Kidney tubule cell (primary cell): ENCODE measurements around the gene SLC22A7.
"Not testable (repeated sequence)": the region's sequence is repeated elsewhere in the genome, so short reads cannot be mapped to it uniquely, and the experiment has no call there.

Source experiments
- DNase-seq: peaks from one replicate; pipeline ENCODE4 v3.0.0-alpha.2; 2018; ENCODE audit warnings: low spot score

Gene SLC22A7

DNA sequence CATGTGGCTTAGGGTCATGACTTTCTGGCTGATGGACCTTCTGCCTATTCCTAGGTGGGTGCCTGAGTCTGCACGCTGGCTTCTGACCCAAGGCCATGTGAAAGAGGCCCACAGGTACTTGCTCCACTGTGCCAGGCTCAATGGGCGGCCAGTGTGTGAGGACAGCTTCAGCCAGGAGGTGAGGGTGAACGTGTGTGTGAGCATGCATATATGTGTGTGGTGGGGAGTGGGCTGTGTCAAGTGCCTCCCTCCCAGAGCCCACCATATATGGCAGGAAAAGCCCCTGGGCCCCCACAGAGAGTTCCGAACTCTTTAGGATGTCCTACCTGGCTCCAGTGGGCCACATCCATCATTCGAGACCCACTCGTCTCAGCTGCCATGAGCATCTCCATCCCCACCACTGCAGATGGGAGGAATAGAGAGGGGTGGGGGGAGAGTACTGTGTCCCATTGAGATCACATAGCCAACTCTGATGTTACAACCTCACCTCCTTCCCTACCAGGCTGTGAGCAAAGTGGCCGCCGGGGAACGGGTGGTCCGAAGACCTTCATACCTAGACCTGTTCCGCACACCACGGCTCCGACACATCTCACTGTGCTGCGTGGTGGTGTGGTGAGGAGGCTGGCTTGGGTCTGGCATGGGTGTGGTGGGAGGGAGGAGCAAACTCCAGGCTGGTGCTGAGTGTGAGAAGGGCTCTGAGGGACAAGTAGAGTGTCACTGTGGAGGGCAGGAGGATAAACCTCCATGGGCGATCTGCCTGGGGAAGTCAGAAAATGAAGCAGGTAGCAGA lies 3.2 kb downstream of the SLC22A7 start:
- DNase-seq: no peak

DNA sequence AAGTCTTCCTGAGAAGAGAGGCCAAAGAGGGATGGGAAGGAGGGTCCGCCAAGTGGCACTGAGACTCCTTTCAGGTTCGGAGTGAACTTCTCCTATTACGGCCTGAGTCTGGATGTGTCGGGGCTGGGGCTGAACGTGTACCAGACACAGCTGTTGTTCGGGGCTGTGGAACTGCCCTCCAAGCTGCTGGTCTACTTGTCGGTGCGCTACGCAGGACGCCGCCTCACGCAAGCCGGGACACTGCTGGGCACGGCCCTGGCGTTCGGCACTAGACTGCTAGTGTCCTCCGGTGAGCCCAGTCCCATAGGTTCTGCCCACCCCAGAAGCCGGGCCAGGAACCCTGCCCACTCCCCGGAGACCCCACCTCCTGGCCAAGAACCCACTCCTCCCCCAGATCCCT lies 4.1 kb downstream of the SLC22A7 start:
- no peak for DNase-seq

DNA sequence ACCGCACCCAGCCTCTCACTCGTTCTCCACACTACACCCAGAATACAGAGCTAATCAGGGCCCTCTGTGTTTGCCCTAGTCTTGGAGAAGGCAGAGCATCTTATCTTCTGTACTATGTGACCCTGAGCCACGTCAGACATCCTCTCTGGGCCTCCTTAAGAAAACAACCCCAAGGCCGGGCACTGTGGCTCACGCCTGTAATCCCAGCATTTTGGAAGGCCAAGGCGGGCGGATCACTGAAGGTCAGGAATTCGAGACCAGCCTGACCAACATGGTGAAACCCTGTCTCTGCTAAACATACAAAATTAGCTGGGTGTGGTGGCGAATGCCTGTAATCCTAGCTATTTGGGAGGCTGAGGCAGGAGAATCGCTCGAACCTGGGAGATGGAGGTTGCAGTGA lies 4.9 kb downstream of the SLC22A7 start:
- DNase-seq: not testable (repeated sequence)

DNA sequence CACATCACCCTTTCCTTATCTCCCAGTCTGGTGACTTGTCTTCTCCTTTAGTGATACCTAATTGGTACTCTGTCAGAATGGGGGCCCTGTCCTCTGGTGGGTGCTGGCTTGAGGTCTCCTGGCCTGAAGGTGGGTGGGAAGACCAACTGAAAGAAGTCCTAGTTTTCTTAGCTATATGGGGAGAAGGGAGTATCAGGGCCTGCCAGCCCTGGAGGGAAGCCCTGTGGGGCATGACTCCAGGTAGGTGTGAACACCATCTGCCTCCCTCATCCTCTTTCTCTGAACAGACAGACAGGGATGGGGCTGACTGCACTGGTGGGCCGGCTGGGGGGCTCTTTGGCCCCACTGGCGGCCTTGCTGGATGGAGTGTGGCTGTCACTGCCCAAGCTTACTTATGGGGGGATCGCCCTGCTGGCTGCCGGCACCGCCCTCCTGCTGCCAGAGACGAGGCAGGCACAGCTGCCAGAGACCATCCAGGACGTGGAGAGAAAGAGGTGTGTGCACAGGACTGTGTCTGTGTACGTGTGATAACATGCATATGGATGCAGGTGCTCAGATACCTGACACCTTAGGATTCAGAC lies 5.8 kb downstream of the SLC22A7 start:
- DNase-seq: no peak

DNA sequence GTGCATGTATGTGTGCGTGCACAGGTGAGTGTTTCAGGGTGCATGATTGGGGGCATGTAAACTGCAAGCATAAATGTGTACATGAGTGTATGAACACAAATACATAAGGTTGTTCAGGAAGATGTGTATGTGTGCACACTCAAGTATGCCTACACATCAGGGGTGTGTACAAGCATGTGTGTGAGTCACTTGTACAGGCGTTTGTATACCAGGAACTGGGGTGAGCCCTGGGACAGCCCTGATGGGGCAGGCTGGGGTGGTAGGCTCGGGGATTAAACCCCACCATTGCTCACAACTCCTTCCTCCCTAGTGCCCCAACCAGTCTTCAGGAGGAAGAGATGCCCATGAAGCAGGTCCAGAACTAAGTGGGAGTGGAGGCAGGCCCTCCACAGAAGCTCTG lies 6.3 kb downstream of the SLC22A7 start:
- no peak for DNase-seq

DNA sequence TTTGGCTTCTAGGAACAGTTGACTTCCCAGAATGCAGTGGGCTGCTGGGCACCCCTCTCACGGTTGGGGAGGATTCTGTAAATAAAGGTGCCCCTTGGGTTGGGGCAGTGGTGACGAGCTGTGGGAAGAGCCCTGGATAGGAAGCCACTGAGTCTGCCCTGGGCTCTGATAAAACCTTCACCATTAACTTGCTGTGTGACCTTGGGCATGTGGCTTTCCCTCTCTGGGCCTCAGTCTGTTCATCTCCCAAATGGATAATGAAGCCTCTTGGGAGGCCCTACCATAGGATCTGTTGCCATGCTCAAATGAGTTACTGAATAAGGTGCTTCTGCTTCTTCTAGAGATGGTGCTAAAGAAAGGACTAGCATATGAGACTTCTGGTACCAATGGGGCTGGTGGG lies 6.8 kb downstream of the SLC22A7 start:
- DNase-seq: no peak

DNA sequence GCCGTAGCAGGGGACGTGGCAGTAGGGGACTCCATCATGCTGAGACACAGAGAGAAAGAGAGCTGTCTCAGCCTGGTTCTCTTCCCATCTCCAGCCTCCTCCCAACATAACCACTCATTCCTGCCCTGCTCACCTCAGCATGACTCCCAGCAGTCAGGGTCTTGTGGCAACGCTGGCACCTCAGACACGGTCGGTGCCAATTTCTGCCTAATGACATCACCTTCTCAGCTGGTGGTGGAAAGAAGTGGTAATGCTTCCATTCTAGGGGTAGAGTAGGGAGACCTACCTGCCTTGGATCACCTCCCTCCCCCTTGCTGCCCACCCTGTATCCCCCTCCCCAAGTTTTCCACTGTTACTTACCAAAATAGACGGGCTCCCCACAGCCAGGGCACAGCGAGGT lies 8.0 kb downstream of the SLC22A7 start:
- peak; percentile 68 for DNase-seq

DNA sequence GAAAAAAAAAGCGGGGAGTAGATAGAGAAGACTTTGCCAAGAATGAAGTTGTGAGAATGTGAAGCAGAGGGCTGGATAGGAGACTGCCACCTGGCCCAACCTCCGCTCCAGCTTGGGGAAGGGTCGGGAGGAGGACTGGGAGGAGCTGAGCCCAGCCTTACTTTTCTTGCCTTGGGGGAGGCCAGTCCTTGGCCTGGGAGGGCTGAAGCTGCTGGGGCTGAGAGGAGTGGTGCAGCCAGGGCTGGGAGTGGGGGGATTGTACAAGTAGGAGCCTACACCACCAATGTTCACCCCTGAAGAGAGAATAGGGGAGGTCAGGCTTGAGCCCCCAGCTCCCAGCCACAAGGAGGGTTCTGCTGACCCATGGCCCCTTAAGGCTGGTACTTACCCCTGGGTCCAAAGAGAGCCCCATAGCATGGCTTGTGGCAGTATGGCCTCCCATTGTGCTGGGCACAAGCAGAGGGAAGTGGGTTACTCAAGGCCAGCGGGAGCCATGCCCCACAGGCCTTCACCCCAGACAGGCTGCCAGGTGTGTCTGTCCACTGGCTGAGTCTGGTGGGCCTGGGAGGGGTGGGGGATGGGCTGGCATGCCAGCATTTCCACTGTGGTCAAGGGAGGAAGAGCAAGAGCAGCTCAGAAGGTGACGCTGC lies 9.5 kb downstream of the SLC22A7 start:
- DNase-seq: no peak

DNA sequence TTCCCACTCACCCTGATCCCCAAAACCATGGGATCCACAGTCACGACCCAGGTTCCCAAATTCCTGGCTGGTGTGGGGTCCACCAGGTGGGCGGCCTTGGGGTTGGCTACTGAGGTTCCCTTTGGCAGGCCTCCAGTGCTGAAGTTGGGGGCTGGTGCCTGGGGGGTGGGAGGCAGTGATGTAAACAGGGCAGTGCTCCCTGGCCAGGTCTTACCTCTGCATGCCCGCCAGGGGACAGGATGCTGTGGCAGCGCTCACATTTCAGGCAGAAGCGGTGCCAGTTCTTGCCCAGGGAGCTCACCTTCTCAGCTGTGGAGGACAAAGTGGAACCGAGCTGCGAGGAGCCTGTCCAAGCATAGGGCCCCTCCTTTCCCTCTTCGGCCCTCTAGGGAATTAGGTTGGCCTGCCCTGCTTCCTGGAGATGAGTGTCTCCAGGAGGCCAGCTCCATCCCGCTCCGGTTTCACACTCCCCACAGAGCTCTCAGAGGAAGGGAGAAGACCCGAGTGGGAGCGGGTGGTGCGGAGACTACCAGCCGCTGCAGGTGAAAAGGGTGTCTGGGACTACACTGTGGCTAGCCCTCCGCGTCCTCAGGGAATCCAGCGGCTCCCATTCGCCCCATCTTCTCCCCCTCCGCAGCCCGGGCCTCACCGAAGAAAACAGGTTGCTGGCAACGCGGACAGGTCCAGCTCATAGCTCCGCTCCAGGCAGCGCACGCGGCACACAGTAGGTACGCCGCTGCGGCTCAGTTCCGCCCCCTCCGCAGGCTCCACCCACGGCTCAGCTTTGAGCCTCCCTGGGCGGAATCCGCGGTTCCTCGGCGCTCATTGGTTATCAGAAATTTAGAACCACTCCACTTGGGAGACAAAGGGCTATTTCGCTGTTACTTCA lies 10.3 kb downstream of the SLC22A7 start, which contains the start of gene CRIP3:
Gene CRIP3, minus strand, starts transcription at position 726 of the 889 bp plus-strand sequence. Its CDS starts 34 bp downstream, at position 692.
- DNase-seq: peak; percentile 54

DNA sequence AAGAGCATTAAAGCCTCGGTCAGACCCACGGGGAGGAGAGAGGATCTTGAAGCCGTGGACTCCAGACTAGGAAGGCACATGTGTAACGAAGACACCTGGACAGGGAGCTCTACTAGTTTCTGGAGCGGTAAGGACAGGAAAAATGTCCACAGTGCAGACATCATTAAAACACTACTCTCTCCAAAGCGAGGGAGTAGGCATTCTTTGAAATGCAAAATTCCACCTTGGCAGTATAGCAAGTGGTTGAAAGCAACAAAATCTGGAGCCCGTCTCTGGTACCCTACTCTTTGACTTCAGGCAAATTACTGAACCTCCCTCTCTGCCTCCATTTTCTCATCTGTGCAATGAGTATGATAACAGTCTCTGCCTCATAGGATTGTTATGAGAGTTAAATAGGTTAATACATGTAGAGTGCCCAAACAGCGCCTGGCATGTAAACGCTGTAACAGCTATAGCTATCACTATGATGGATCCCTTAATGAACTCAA lies 11.0 kb downstream of the SLC22A7 start:
- no peak for DNase-seq

DNA sequence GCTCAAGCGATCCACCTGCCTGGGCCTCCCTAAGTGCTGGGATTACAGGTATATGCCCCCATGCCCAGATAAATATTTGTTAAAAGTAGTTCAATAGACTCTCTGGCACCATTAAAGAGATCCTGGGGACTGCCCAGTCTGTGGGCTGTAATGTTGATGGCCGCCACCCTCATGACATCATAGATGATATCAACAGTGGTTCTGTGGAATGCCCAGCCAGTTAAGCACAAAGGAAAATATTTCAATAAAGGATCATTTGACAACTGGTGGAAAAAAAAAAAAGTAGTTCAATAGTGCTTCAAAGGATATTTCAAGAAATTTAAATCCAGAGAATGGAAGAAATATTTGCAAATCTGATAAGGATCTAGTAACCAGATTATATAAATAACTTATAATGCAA lies 12.1 kb downstream of the SLC22A7 start:
- no peak for DNase-seq

DNA sequence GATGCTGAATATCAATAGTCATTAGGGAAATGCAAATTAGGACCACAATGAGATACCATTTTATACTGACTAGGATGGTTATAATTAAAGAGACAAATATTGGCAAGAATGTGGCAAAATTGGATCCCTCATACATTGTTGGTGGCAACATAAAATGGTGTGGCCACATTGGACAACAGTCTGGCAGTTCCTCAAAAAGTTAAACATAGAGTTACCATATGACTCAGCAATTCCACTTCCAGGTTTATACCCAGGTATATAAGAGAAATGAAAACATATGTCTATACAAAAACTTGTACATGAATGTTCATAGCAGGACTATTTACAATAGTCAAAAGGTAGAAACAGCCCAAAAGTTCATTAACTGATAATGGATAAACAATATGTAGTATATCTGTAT lies 12.6 kb downstream of the SLC22A7 start:
- DNase-seq: no peak

DNA sequence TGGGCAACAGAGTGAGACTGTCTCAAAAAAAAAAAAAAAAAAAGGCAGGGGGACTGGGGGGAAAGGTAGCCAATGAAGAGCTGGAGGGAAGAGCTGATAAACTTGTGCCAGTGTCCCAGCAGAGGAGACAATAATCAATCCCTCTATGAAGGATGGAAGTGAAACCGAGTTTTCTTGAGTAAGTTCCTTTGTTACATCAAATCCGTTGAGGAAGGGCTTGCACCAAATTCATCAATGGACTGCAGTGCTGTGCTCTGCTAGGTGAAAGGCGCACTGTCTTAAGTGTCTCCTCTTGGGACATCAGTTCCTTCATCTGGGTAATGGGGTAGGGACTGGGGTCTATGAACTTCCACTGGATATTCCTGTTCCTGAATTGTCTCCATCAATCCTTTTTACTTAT lies 13.6 kb downstream of the SLC22A7 start:
- DNase-seq: no peak

DNA sequence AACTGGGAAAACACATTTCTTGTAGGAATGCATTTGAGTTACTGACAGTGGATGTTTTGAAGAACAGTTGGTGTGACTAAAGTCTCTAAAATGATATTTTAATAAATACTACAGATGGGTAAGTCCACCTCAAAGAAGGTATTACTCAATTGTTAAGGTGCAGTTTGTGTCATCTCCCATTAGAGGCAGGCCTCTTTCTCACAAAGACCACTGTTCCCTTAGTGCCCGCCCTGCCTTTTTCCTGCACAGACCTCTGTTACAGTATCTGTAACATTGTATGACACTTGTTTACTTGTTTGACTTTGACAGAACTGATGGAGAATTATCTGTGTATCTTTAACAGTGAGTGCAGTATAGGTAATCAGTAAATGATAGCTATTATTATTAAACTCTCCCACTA lies 15.8 kb downstream of the SLC22A7 start:
- no peak for DNase-seq

DNA sequence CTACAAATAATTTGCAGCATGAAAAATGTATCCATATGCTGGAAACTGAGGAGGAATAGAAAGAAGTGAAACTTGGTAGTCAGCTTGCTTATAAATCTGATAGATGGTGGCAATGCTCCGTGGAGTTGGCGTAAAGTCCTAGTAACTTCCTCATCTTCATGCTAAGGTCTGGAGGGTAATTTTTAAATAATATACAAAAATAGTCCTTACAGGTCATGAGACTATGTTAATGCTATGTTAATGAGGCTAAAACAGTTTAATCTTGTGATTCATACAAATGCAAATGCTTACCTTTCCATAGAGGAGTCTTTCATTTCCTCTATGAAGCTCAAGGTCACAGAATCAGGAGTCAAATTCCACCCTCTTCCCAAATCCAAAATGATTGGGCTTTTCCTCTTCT lies 20.0 kb downstream of the SLC22A7 start:
- no peak for DNase-seq

DNA sequence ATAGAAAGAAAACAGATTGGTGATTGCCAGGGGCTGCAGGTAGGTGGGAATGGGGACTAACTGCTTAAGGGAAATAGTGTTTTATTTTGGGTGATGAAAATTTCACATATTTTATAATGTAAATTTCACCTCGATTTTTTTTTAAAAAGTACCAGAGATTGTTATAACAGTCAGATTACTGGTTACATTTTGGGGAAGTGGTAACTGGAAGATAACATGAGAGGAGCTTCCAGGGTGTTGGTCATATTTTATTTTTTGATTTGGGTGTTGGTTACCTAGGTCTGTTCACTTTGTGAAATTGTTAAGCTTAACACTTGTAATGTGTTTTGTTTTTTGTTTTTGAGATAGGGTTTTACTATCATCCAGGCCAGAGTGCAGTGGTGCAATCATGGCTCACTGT lies 27.8 kb downstream of the SLC22A7 start:
- DNase-seq: no peak

DNA sequence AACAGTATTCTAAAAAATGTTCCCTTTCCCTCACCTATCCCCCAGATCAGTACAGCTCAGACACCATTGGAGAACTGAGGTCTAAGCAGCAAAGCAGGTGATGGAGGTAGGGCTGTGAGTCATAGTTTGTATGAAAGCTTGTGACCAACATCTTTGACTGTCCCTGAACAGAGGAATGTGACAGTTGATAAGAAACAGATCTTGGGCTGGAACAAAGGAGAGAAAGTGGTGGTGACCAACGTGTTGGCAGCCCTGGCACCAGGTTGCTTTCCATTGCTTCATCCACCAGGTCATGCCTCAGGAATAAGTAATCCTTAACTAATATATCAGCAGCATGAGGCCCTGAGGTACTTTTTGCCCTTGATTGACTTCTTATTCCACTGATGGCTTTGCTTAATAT lies 30.5 kb downstream of the SLC22A7 start:
- peak; percentile 64 for DNase-seq

DNA sequence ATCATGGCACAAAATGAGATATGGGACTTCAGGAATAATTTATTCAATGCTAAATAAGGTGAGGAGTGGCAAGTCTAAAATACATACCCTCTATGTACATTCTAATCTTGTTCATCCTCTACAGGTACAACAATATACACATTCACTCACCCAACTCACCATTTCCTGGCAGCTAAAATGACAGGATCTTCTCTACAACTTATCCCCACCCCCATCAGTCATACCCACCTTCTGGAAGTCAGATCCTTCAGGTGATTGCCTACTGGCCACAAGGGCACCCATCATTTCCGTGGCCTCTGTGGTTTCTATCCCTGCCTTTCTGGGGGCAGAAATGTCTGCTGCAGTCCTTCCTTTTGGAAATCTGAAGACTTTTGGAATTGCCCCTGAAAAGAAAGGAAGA lies 33.4 kb downstream of the SLC22A7 start:
- DNase-seq: no peak

DNA sequence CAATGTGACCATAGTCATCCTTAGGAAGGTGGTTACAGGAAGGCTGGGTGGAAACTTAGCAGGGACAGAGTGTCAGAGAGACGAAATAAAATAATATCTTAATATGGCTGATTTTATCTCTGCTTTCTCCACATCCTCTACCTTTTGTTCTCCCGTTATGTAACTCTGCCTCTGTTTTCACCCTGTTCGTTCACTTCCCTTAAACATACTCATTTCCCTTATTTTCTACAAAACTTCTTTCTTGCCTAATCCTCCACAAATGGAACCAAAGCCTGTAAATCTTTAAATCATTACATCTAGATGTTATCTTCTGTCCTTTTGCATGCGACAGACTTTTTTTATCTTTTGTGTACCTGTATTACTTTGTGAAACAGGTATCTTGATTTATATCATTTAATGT lies 33.8 kb downstream of the SLC22A7 start:
- DNase-seq: no peak

DNA sequence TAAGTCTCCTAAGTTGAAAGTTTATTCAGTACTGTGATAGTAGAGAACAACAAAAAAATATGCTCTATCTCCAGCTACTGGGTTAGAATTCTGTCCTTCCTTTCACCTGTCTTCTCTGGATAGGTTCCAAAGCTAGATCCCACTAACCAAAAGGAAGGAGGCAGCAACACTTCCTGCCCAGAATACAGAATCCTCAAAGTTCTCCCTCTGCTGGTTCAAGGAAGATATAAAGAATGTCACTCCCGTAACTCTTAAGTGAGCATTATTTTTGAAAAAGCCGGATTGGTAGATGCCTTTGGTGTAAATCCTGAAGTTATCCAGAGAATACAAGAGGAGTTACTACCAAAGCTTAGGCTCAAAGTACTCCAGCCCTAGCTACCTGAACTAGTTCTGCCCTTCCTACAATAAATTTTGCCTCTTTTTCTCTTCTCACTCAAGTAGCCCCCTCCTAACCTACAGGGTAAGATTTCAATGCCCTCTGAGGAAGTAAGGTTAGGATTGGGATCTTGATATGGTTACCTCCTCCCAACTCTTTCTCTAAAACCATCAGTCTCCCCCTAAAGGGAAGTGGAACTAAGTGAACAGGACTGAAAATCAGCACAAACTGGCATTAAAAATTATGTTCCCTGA lies 36.5 kb downstream of the SLC22A7 start:
- peak; percentile 76 for DNase-seq

DNA sequence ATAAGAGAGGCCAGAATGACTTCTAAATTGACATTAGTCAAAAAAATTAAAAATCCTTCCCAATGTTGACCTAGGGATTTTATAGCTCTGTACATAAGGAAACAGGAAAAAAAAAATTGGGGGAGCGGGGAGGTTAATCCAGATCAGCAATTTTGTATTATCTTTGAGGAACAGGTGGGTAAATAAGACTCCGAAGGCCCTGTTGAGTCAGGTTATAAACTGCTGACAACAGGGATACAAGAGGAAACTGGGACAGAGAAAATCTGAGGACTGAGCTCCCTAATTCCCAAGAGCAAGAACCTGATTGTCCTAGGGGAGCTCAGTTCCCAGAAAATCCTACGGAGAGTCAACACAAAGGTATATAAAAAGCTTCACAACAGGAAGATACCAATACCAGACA lies 37.4 kb downstream of the SLC22A7 start:
- no peak for DNase-seq

DNA sequence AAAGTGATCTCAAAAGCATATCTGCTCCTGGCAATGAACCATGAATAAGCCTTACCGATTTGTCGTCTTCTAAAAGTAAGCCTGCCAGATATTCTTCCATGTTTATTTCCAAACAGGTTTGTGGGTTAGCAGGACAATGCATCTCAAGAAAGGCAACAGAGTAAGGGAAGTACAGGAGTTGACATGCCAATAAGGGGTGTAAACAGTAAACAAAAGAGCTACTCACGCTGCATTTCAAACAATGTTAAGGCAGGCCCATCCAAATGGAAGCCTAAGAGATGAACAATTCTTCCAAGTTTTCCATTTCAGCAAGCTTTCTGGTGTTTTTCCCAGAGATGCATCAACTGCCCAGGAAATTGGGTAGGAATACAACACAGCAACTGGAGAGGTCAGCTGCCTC lies 38.3 kb downstream of the SLC22A7 start:
- no peak for DNase-seq
